DOHH2 (cell line): ENCODE measurements around the gene SIRT5.

Source experiments
- EZH2phosphoT487 ChIP-seq: fragments of 200-600 bp; sonication (generic); IDR thresholded peaks from 2 replicates; pipeline ENCODE4 v1.6.1; 2017; ENCODE audit warnings: borderline replicate concordance, mild to moderate bottlenecking, antibody characterized with exemption, low read length, moderate library complexity, mixed read lengths
- TF ChIP-seq, protein P1 (sequence below): fragments of 200-600 bp; sonication (generic); IDR thresholded peaks from one replicate; pipeline ENCODE4 v1.5.1; 2014; ENCODE audit warnings: antibody characterized with exemption, mild to moderate bottlenecking, low read depth, low read length; ENCODE audit not compliant: poor library complexity, severe bottlenecking

GRCh38 chr6:13568970-13569369 lies 5.4 kb upstream of the SIRT5 start:
- TF ChIP-seq, protein P1, sequence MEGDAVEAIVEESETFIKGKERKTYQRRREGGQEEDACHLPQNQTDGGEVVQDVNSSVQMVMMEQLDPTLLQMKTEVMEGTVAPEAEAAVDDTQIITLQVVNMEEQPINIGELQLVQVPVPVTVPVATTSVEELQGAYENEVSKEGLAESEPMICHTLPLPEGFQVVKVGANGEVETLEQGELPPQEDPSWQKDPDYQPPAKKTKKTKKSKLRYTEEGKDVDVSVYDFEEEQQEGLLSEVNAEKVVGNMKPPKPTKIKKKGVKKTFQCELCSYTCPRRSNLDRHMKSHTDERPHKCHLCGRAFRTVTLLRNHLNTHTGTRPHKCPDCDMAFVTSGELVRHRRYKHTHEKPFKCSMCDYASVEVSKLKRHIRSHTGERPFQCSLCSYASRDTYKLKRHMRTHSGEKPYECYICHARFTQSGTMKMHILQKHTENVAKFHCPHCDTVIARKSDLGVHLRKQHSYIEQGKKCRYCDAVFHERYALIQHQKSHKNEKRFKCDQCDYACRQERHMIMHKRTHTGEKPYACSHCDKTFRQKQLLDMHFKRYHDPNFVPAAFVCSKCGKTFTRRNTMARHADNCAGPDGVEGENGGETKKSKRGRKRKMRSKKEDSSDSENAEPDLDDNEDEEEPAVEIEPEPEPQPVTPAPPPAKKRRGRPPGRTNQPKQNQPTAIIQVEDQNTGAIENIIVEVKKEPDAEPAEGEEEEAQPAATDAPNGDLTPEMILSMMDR, result no peak
- no peak for TF ChIP-seq EZH2phosphoT487
